H9 (cell line): ENCODE results near the gene TVP23B. TPM values are rescaled to one million over a fixed set of nuclear protein-coding genes. Genes with fewer than 3 reads are reported as not detected.
"Not testable (repeated sequence)": the region's sequence is repeated elsewhere in the genome, so short reads cannot be mapped to it uniquely, and the experiment has no call there.

Experiments
- DNase-seq: peaks from one replicate; pipeline ENCODE4 v3.0.0-alpha.2; 2017
- H2AFZ ChIP-seq: one replicate; pipeline ENCODE4 v1.6.1; 2013; ENCODE audit warnings: mild to moderate bottlenecking, low read length, control low read depth, moderate library complexity
- H2AK5ac ChIP-seq: 2 replicates; pipeline ENCODE4 v1.6.1; 2013; ENCODE audit warnings: low read length, control low read depth, mixed read lengths; ENCODE audit not compliant: insufficient read length
- H2BK120ac ChIP-seq: one replicate; pipeline ENCODE4 v1.6.1; 2013; ENCODE audit warnings: low read depth, mild to moderate bottlenecking, low read length, control low read depth, inconsistent platforms; ENCODE audit not compliant: poor library complexity, severe bottlenecking
- H2BK12ac ChIP-seq: 2 replicates; pipeline ENCODE4 v1.6.1; 2013; ENCODE audit warnings: low read length, control low read depth, mixed read lengths, low read depth; ENCODE audit not compliant: insufficient read length
- H2BK15ac ChIP-seq: 2 replicates; pipeline ENCODE4 v1.6.1; 2013; ENCODE audit warnings: low read depth, low read length, control low read depth
- H2BK20ac ChIP-seq: one replicate; pipeline ENCODE4 v1.6.1; 2013; ENCODE audit warnings: low read depth, mild to moderate bottlenecking, low read length, control low read depth, inconsistent platforms; ENCODE audit not compliant: poor library complexity, severe bottlenecking
- H2BK5ac ChIP-seq: 2 replicates; pipeline ENCODE4 v1.6.1; 2013; ENCODE audit warnings: low read length, control low read depth, mixed read lengths; ENCODE audit not compliant: insufficient read length
- H3K14ac ChIP-seq: 2 replicates; pipeline ENCODE4 v1.6.1; 2013; ENCODE audit warnings: low read length, control low read depth; ENCODE audit not compliant: insufficient read depth
- H3K18ac ChIP-seq: 2 replicates; pipeline ENCODE4 v1.6.1; 2013; ENCODE audit warnings: low read depth, mild to moderate bottlenecking, mixed read lengths, low read length, control low read depth; ENCODE audit not compliant: insufficient read length
- H3K23ac ChIP-seq: 2 replicates; pipeline ENCODE4 v1.6.1; 2013; ENCODE audit warnings: low read length, control low read depth, mixed read lengths, low read depth; ENCODE audit not compliant: insufficient read length
- H3K23me2 ChIP-seq: 2 replicates; pipeline ENCODE4 v1.6.1; 2013; ENCODE audit warnings: low read depth, mild to moderate bottlenecking, mixed read lengths, low read length, control low read depth; ENCODE audit not compliant: insufficient read length, poor library complexity, severe bottlenecking
- H3K27ac ChIP-seq: 2 replicates; pipeline ENCODE4 v1.5.1; 2013; ENCODE audit warnings: low read length, control low read depth, mixed read lengths, low read depth; ENCODE audit not compliant: insufficient read length
- H3K27me3 ChIP-seq: 2 replicates; pipeline ENCODE4 v1.6.1; 2013; ENCODE audit warnings: low read length, control low read depth, inconsistent platforms; ENCODE audit not compliant: insufficient read depth
- H3K4ac ChIP-seq: 2 replicates; pipeline ENCODE4 v1.6.1; 2013; ENCODE audit warnings: low read depth, mild to moderate bottlenecking, control low read depth, inconsistent platforms, low read length, moderate library complexity
- H3K4me1 ChIP-seq: 2 replicates; pipeline ENCODE4 v1.6.1; 2013; ENCODE audit warnings: low read length, control low read depth, inconsistent platforms; ENCODE audit not compliant: insufficient read depth
- H3K4me2 ChIP-seq: 2 replicates; pipeline ENCODE4 v1.6.1; 2013; ENCODE audit warnings: low read length, control low read depth, mixed read lengths; ENCODE audit not compliant: insufficient read length, insufficient read depth
- H3K56ac ChIP-seq: 2 replicates; pipeline ENCODE4 v1.6.1; 2013; ENCODE audit warnings: low read depth, mild to moderate bottlenecking, mixed read lengths, low read length, control low read depth; ENCODE audit not compliant: insufficient read length
- H3K79me1 ChIP-seq: 2 replicates; pipeline ENCODE4 v1.6.1; 2013; ENCODE audit warnings: low read depth, mild to moderate bottlenecking, moderate library complexity, low read length, control low read depth, inconsistent platforms; ENCODE audit not compliant: insufficient read depth, poor library complexity, severe bottlenecking
- H3K79me2 ChIP-seq: 2 replicates; pipeline ENCODE4 v1.6.1; 2013; ENCODE audit warnings: low read length, control low read depth, inconsistent platforms; ENCODE audit not compliant: insufficient read depth
- H3K9ac ChIP-seq: 2 replicates; pipeline ENCODE4 v1.6.1; 2013; ENCODE audit warnings: low read length, control low read depth, mixed read lengths; ENCODE audit not compliant: insufficient read length; ENCODE audit errors: extremely low read depth
- H3K9me3 ChIP-seq: one replicate; pipeline ENCODE4 v1.6.1; 2013; ENCODE audit warnings: low read depth, low read length, inconsistent platforms; ENCODE audit not compliant: control insufficient read depth
- H3T11ph ChIP-seq: one replicate; pipeline ENCODE4 v1.6.1; 2013; ENCODE audit warnings: mild to moderate bottlenecking, low read length, control low read depth, inconsistent platforms
- H4K20me1 ChIP-seq: one replicate; pipeline ENCODE4 v1.6.1; 2013; ENCODE audit not compliant: control insufficient read depth, insufficient read length, insufficient read depth
- H4K5ac ChIP-seq: 2 replicates; pipeline ENCODE4 v1.6.1; 2013; ENCODE audit warnings: low read depth, mild to moderate bottlenecking, mixed read lengths, low read length, control low read depth; ENCODE audit not compliant: insufficient read length
- H4K8ac ChIP-seq: replicated peaks from 2 replicates; pipeline ENCODE4 v1.6.1; 2013; ENCODE audit warnings: low read length, control low read depth, mixed read lengths, low read depth; ENCODE audit not compliant: insufficient read length
- H4K91ac ChIP-seq: 2 replicates; pipeline ENCODE4 v1.6.1; 2013; ENCODE audit warnings: low read depth, mild to moderate bottlenecking, moderate library complexity, mixed read lengths, low read length, control low read depth; ENCODE audit not compliant: insufficient read length
- H3K27ac Mint-ChIP-seq, 3 experiments: 2 replicates in 2 of 3; 3 replicates in 1 of 3; pipeline ENCODE4 v1.8.0; 2020 to 2021; ENCODE audit warnings: mixed read lengths in 3 of 3, mild to moderate bottlenecking in 1 of 3, moderate library complexity in 1 of 3
- H3K27me3 Mint-ChIP-seq: 2 replicates; pipeline ENCODE4 v1.8.0; 2021; ENCODE audit warnings: low read depth, mild to moderate bottlenecking, moderate library complexity, mixed read lengths
- H3K36me3 Mint-ChIP-seq, 3 experiments: 2 replicates in 2 of 3; 3 replicates in 1 of 3; pipeline ENCODE4 v1.8.0; 2020 to 2021; ENCODE audit warnings: low read depth in 3 of 3, mixed read lengths in 3 of 3; ENCODE audit not compliant: insufficient read depth in 1 of 3
- H3K4me1 Mint-ChIP-seq, 2 experiments: 2 replicates each; pipeline ENCODE4 v1.8.0; 2020; ENCODE audit warnings: mixed read lengths in 2 of 2
- H3K4me3 Mint-ChIP-seq, 2 experiments: 2 replicates in 1 of 2; 3 replicates in 1 of 2; pipeline ENCODE4 v1.8.0; 2020 to 2021; ENCODE audit warnings: mild to moderate bottlenecking in 2 of 2, mixed read lengths in 2 of 2, moderate library complexity in 1 of 2
- H3K9me3 Mint-ChIP-seq, 2 experiments: 2 replicates in 1 of 2; 3 replicates in 1 of 2; pipeline ENCODE4 v1.8.0; 2020; ENCODE audit warnings: mild to moderate bottlenecking in 2 of 2, mixed read lengths in 2 of 2, moderate library complexity in 1 of 2
- WGBS: extraction: QIAGEN DNeasy Blood & Tissue Kit; methylation state at CpG from one replicate; pipeline ENCODE4 v1.1.7; 2013; ENCODE audit warnings: missing lambda C conversion rate, low lambda C conversion rate, mixed read lengths; ENCODE audit not compliant: insufficient read length; ENCODE audit errors: extremely low coverage; 5-methylcytosine and 5-hydroxymethylcytosine counted together
- total RNA-seq: library from RNA; stranded (reverse); gene quantifications from 2 replicates; pipeline ENCODE4 v1.2.1, GENCODE V29; 2021

Gene TVP23B
- total RNA-seq, 1 experiment from 2014 or later: 20.5 TPM

DNA sequence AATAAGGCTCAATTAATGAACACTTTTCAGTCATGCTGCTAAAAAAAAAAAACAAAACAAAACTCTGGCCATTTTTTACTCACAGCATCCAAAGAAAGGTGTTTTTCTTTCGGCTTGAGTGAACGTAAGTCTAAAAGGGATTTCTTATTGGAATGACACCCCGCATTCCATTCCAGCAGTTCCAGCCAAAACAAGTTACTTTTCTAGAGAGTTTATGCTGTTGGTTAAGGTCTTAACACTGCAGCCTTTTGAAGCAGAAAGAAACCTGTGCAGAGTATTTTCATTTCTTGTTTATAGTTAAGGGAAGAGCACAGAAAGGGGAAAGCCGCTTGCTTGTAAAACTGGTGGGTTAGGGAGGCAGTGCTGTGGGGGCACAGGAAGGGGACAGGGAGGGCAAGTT, 9.9 kb upstream of the TVP23B start:
- not testable (repeated sequence) for H3K36me3 Mint-ChIP-seq, H3K4ac ChIP-seq, H3K27ac ChIP-seq, H3K27ac Mint-ChIP-seq, H3T11ph ChIP-seq, H2BK12ac ChIP-seq, H2BK20ac ChIP-seq, H2AK5ac ChIP-seq, H3K18ac ChIP-seq, H3K4me1 ChIP-seq, H3K79me2 ChIP-seq, H2BK120ac ChIP-seq, H3K4me2 ChIP-seq, H3K9ac ChIP-seq, H4K20me1 ChIP-seq, H3K27me3 Mint-ChIP-seq, H3K79me1 ChIP-seq, H3K9me3 Mint-ChIP-seq, H4K5ac ChIP-seq, H3K23ac ChIP-seq, H3K4me3 Mint-ChIP-seq, H3K14ac ChIP-seq, H4K8ac ChIP-seq, H3K9me3 ChIP-seq, H3K27me3 ChIP-seq, DNase-seq, H4K91ac ChIP-seq, H2BK5ac ChIP-seq, H2BK15ac ChIP-seq, H3K23me2 ChIP-seq, H2AFZ ChIP-seq, H3K56ac ChIP-seq
- no CpG with 5 or more reads among the region's 4 CpGs for WGBS
- peaks cover 8 to 12% of the 10 kb centered on the region in 2 experiments for H3K4me1 Mint-ChIP-seq
